Keratinocyte (primary cell): ENCODE data around the gene METTL26. TPM values are rescaled to one million over a fixed set of nuclear protein-coding genes. Genes with fewer than 3 reads are reported as not detected.

Experiments
- DNase-seq: peaks from one replicate; pipeline ENCODE4 v3.0.0-alpha.2; 2011; ENCODE audit warnings: low read depth, missing footprints, low spot score
- FAIRE-seq: peaks from 2 replicates; lab custom pipeline; 2011; peaks lifted over from hg19 to GRCh38; lab: Jason Lieb, UNC
- H2AFZ ChIP-seq: 2 replicates; pipeline ENCODE4 v1.6.0; 2012; ENCODE audit warnings: low read length, control low read depth, inconsistent platforms; ENCODE audit not compliant: control insufficient read depth
- H3K27ac ChIP-seq: 2 replicates; pipeline ENCODE4 v1.5.1; 2011; ENCODE audit warnings: low read length; ENCODE audit not compliant: control insufficient read depth, insufficient read depth
- H3K27me3 ChIP-seq: 3 replicates; pipeline ENCODE4 v1.6.0; 2011; ENCODE audit warnings: low read length; ENCODE audit not compliant: control insufficient read depth, insufficient read depth; ENCODE audit errors: extremely low read depth
- H3K36me3 ChIP-seq, 2 experiments: 2 replicates in 1 of 2; 3 replicates in 1 of 2; pipeline ENCODE4 v1.5.1; 2011; ENCODE audit warnings: low read length in 2 of 2, mild to moderate bottlenecking in 1 of 2; ENCODE audit not compliant: control insufficient read depth in 2 of 2, insufficient read depth in 2 of 2; ENCODE audit errors: extremely low read depth in 1 of 2
- H3K4me1 ChIP-seq: 3 replicates; pipeline ENCODE4 v1.5.1; 2011; ENCODE audit warnings: low read length; ENCODE audit not compliant: control insufficient read depth, insufficient read depth; ENCODE audit errors: extremely low read depth
- H3K4me2 ChIP-seq: 3 replicates; pipeline ENCODE4 v1.6.0; 2011; ENCODE audit warnings: low read depth, low read length; ENCODE audit not compliant: control insufficient read depth, insufficient read depth; ENCODE audit errors: extremely low read depth
- H3K4me3 ChIP-seq, 3 experiments: fragments of 200-600 bp in 1 of 3; sonication (generic) in 1 of 3; 2 replicates in 2 of 3; 3 replicates in 1 of 3; pipeline ENCODE4 v1.5.1; 2011 to 2016; ENCODE audit warnings: low read length in 3 of 3, mild to moderate bottlenecking in 3 of 3, control low read depth in 2 of 3, inconsistent platforms in 1 of 3, low read depth in 1 of 3, mixed read lengths in 1 of 3, mixed run types in 1 of 3, moderate library complexity in 1 of 3; ENCODE audit not compliant: control insufficient read depth in 2 of 3, insufficient read depth in 2 of 3; ENCODE audit errors: extremely low read depth in 1 of 3
- H3K79me2 ChIP-seq: 2 replicates; pipeline ENCODE4 v1.6.0; 2012; ENCODE audit warnings: low read length; ENCODE audit not compliant: control insufficient read depth, insufficient read depth
- H3K9ac ChIP-seq: 3 replicates; pipeline ENCODE4 v1.6.0; 2011; ENCODE audit warnings: low read length; ENCODE audit not compliant: control insufficient read depth, insufficient read depth; ENCODE audit errors: extremely low read depth
- H3K9me1 ChIP-seq: 3 replicates; pipeline ENCODE4 v1.6.0; 2011; ENCODE audit warnings: low read length; ENCODE audit not compliant: control insufficient read depth, insufficient read depth; ENCODE audit errors: extremely low read depth
- H3K9me3 ChIP-seq: 2 replicates; pipeline ENCODE4 v1.5.1; 2012; ENCODE audit warnings: low read depth, low read length; ENCODE audit not compliant: control insufficient read depth
- H4K20me1 ChIP-seq: 3 replicates; pipeline ENCODE4 v1.6.0; 2011; ENCODE audit warnings: low read length; ENCODE audit not compliant: control insufficient read depth, insufficient read depth; ENCODE audit errors: extremely low read depth
- EZH2 ChIP-seq: IDR thresholded peaks from one replicate; pipeline ENCODE4 v1.6.1; 2012; ENCODE audit warnings: inconsistent platforms, mild to moderate bottlenecking, low read length, moderate library complexity
- dilution Hi-C: fragments of 300-500 bp; cut with MboI; formaldehyde crosslinking; loops from one replicate; pipeline ENCODE4 v1.7.0; 2020; ENCODE audit warnings: low sequenced_read_pairs; ENCODE audit not compliant: extremely low pct_ligation_motif_present
- polyA plus RNA-seq, 5 experiments: library from polyadenylated mRNA; depleted of rRNA in 3 of 5; stranded (reverse) in 3 of 5; stranded (forward) in 1 of 5; unstranded in 1 of 5; fragments of >200 nt; gene quantifications; 1 replicate in 1 of 5; 2 replicates in 3 of 5; 3 replicates in 1 of 5; pipeline versions ENCODE4 v1.2.1 to v1.2.3, GENCODE V29; 2011 to 2012; ENCODE audit warnings: missing spikeins in 2 of 5, low read depth in 1 of 5, low replicate concordance in 1 of 5
- TF ChIP-seq, protein P1 (sequence below), 3 experiments: IDR thresholded peaks in 1 of 3; conservative IDR thresholded peaks in 1 of 3; optimal IDR thresholded peaks in 1 of 3; 2 replicates in 2 of 3; 3 replicates in 1 of 3; pipeline versions ENCODE3 to v1.5.1; 2011; ENCODE audit warnings: low read length in 3 of 3, mild to moderate bottlenecking in 3 of 3, moderate library complexity in 2 of 3, control low read depth in 1 of 3, inconsistent platforms in 1 of 3; ENCODE audit not compliant: insufficient read depth in 2 of 3; ENCODE audit errors: extremely low read depth in 1 of 3

The METTL26 gene
- polyA plus RNA-seq, 1 donor (not counting 4 experiments of a cell fraction or from before 2014, with no cell fraction given): 46.9 TPM

DNA sequence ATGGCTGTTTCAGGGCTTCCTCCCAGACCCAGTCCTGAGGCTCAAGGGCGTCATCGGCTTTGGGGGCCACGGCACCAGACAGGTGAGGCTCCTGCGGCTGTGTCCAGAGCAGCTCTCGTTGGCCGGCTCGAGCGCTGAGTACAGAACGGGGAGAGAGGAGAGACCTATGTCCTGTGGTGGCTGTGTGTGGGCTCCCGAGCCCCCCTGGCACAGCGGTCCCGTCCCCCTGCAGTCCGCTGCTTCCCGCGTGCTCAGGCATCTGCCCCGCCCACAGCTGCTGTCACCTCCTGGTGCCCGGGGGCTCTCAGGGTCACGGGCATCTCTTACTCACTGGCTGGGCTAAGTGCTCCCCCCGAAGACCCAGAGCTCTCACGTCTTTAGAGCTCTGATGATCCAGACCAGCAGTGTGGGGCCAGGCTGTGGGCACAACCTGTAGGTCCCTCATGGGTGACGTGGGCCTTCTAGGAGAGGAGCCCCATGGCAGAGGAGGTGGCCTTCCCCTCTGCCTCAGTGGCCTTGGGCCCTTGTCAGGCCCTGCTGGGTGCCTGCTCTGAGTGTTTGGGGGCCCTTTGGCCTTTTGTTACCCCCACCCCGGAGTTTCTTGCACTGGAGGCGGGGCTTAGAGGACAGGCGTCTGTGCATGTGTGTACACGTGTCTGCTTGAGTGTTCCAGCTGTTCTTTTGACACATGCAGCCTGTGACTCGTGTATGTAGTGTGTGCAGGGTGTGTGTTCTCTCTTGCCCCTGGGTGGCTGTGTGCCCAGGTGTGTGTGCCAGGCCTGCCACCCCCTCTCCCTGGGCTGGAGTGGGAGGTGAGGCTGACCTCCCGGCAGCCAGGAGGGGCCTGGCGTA lies 16.6 kb upstream of the METTL26 start:
- Histone ChIP-seq H3K9ac (no peak overlapping the region), H3K4me2 (no peak overlapping the region), H2AFZ (no peak overlapping the region), H3K9me1 (no peaks in the 10 kb centered on the region), H3K79me2 (peaks cover 4% of the 10 kb centered on the region), H3K4me3 (no peak overlapping the region), H3K27me3 (no peaks in the 10 kb centered on the region), H4K20me1 (no peaks in the 10 kb centered on the region), H3K9me3 (no peaks in the 10 kb centered on the region), H3K27ac (no peak overlapping the region), H3K36me3 (peaks cover 6 to 7% of the 10 kb centered on the region in 2 experiments), H3K4me1 (peaks cover 11% of the 10 kb centered on the region)
- FAIRE-seq (no peak), DNase-seq (no peak)
- TF ChIP-seq, protein P1, sequence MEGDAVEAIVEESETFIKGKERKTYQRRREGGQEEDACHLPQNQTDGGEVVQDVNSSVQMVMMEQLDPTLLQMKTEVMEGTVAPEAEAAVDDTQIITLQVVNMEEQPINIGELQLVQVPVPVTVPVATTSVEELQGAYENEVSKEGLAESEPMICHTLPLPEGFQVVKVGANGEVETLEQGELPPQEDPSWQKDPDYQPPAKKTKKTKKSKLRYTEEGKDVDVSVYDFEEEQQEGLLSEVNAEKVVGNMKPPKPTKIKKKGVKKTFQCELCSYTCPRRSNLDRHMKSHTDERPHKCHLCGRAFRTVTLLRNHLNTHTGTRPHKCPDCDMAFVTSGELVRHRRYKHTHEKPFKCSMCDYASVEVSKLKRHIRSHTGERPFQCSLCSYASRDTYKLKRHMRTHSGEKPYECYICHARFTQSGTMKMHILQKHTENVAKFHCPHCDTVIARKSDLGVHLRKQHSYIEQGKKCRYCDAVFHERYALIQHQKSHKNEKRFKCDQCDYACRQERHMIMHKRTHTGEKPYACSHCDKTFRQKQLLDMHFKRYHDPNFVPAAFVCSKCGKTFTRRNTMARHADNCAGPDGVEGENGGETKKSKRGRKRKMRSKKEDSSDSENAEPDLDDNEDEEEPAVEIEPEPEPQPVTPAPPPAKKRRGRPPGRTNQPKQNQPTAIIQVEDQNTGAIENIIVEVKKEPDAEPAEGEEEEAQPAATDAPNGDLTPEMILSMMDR (optimal IDR thresholded peaks at IDR 0.05 in 1 of 3, IDR thresholded peaks at IDR 0.05 in 1 of 3, conservative IDR thresholded peaks at IDR 0.05 in 1 of 3; ENCODE audit: extremely low read depth in 1 of 3, insufficient read depth in 2 of 3, low read length in 3 of 3): no peak
- no peak for TF ChIP-seq EZH2
- dilution Hi-C loops: no loop called here

DNA sequence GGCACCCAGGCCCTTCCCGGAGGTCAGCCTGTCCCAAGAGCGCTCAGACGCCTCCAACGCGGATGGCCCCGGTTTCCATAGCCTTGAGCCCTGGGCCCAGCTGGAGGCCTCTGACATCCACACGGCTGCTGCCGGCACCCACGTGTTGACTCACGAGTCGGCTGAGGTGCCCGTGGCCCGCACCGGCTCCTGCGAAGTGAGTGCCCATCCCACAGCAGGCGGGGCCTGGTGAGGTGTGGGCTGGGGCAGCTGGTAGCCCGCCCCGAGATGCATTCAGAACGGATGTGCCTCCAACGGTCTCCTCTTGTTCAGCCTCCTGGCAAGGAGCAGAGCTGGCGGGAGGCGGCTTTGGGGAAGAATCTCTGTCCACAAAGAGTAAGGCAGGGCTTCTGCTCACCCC lies 15.7 kb upstream of the METTL26 start:
- no peaks in the 10 kb centered on the region for H3K9me1 ChIP-seq
- H3K27ac ChIP-seq: no peak overlapping the region
- H3K4me1 ChIP-seq: peaks cover 11% of the 10 kb centered on the region
- H3K9ac ChIP-seq: no peak overlapping the region
- H3K4me3 ChIP-seq: no peak overlapping the region
- DNase-seq: no peak
- H3K9me3 ChIP-seq: no peaks in the 10 kb centered on the region
- no peak for FAIRE-seq
- H3K79me2 ChIP-seq: peaks cover 6% of the 10 kb centered on the region
- dilution Hi-C loops: no loop called here
- H4K20me1 ChIP-seq: no peaks in the 10 kb centered on the region
- H2AFZ ChIP-seq: no peak overlapping the region
- TF ChIP-seq EZH2: no peak
- TF ChIP-seq, protein P1 (optimal IDR thresholded peaks at IDR 0.05 in 1 of 3, IDR thresholded peaks at IDR 0.05 in 1 of 3, conservative IDR thresholded peaks at IDR 0.05 in 1 of 3; ENCODE audit: extremely low read depth in 1 of 3, insufficient read depth in 2 of 3, low read length in 3 of 3): no peak
- peaks cover 6 to 7% of the 10 kb centered on the region in 2 experiments for H3K36me3 ChIP-seq
- no peaks in the 10 kb centered on the region for H3K27me3 ChIP-seq
- no peak overlapping the region for H3K4me2 ChIP-seq
